Mesenchymal stem cell (in vitro differentiated cells and primary cell): Measurements from ENCODE around the gene SPATA32.

Source experiments
- DNase-seq: peaks from one replicate; pipeline ENCODE4 v3.0.0-alpha.2; 2013
- H2AFZ ChIP-seq: one replicate; pipeline ENCODE4 v1.6.1; 2013; ENCODE audit warnings: low read depth, mild to moderate bottlenecking, control low read depth, inconsistent platforms, low read length, moderate library complexity
- H2AK5ac ChIP-seq: 2 replicates; pipeline ENCODE4 v1.6.1; 2013; ENCODE audit warnings: low read length, moderate library complexity, mild to moderate bottlenecking, inconsistent platforms; ENCODE audit not compliant: severe bottlenecking
- H2BK120ac ChIP-seq: one replicate; pipeline ENCODE4 v1.6.1; 2013; ENCODE audit warnings: low read depth, mild to moderate bottlenecking, inconsistent platforms, low read length, moderate library complexity
- H2BK12ac ChIP-seq, 2 experiments: one replicate each; pipeline ENCODE4 v1.6.1; 2013; ENCODE audit warnings: inconsistent platforms in 2 of 2, low read length in 2 of 2, mild to moderate bottlenecking in 2 of 2, moderate library complexity in 2 of 2, control low read depth in 1 of 2
- H2BK15ac ChIP-seq: one replicate; pipeline ENCODE4 v1.6.1; 2013; ENCODE audit warnings: mild to moderate bottlenecking, low read depth, inconsistent platforms; ENCODE audit not compliant: poor library complexity, severe bottlenecking
- H2BK5ac ChIP-seq: 2 replicates; pipeline ENCODE4 v1.6.1; 2013; ENCODE audit warnings: low read depth, mild to moderate bottlenecking, low read length, control low read depth, inconsistent platforms; ENCODE audit not compliant: poor library complexity, severe bottlenecking
- H3K14ac ChIP-seq, 2 experiments: one replicate each; pipeline ENCODE4 v1.6.1; 2013; ENCODE audit warnings: inconsistent platforms in 2 of 2, low read length in 2 of 2, control low read depth in 1 of 2, mild to moderate bottlenecking in 1 of 2, moderate library complexity in 1 of 2
- H3K18ac ChIP-seq, 2 experiments: one replicate each; pipeline ENCODE4 v1.6.1; 2013; ENCODE audit warnings: inconsistent platforms in 2 of 2, low read length in 2 of 2, control low read depth in 1 of 2, low read depth in 1 of 2, mild to moderate bottlenecking in 1 of 2
- H3K23ac ChIP-seq, 2 experiments: one replicate each; pipeline ENCODE4 v1.6.1; 2013; ENCODE audit warnings: inconsistent platforms in 2 of 2, low read length in 2 of 2, mild to moderate bottlenecking in 2 of 2, moderate library complexity in 2 of 2, control low read depth in 1 of 2
- H3K27ac ChIP-seq: 2 replicates; pipeline ENCODE4 v1.5.1; 2013; ENCODE audit warnings: mild to moderate bottlenecking, moderate library complexity, low read length, control low read depth, inconsistent platforms; ENCODE audit not compliant: poor library complexity, severe bottlenecking
- H3K27me3 ChIP-seq, 2 experiments: 2 replicates each; pipeline versions ENCODE4 v1.6.1 to v1.7.0; 2013; ENCODE audit warnings: low read length in 2 of 2, mild to moderate bottlenecking in 2 of 2, moderate library complexity in 2 of 2, control low read depth in 1 of 2, inconsistent platforms in 1 of 2; ENCODE audit not compliant: control insufficient read depth in 1 of 2, insufficient read depth in 1 of 2
- H3K36me3 ChIP-seq, 2 experiments: 2 replicates each; pipeline versions ENCODE4 v1.6.1 to v1.7.0; 2013; ENCODE audit warnings: low read length in 2 of 2, control low read depth in 1 of 2, inconsistent platforms in 1 of 2, low read depth in 1 of 2, mild to moderate bottlenecking in 1 of 2; ENCODE audit not compliant: insufficient read depth in 2 of 2, control insufficient read depth in 1 of 2
- H3K4ac ChIP-seq, 2 experiments: one replicate each; pipeline ENCODE4 v1.6.1; 2013; ENCODE audit warnings: inconsistent platforms in 2 of 2, low read length in 2 of 2, mild to moderate bottlenecking in 2 of 2, moderate library complexity in 2 of 2, control low read depth in 1 of 2, low read depth in 1 of 2
- H3K4me1 ChIP-seq: 2 replicates; pipeline ENCODE4 v1.6.1; 2013; ENCODE audit warnings: low read depth, low read length, control low read depth; ENCODE audit not compliant: control insufficient read depth, insufficient read depth
- H3K4me2 ChIP-seq: 2 replicates; pipeline ENCODE4 v1.6.1; 2013; ENCODE audit warnings: low read length, mild to moderate bottlenecking, inconsistent platforms; ENCODE audit not compliant: poor library complexity, severe bottlenecking
- H3K4me3 ChIP-seq, 2 experiments: 2 replicates each; pipeline versions ENCODE4 v1.5.1 to v1.7.0; 2013; ENCODE audit warnings: low read length in 2 of 2, mild to moderate bottlenecking in 2 of 2, control low read depth in 1 of 2, low read depth in 1 of 2; ENCODE audit not compliant: insufficient read depth in 1 of 2
- H3K79me1 ChIP-seq: replicated peaks from 2 replicates; pipeline ENCODE4 v1.6.1; 2013; ENCODE audit warnings: mild to moderate bottlenecking, control low read depth, low read length, inconsistent platforms; ENCODE audit not compliant: poor library complexity, severe bottlenecking
- H3K9ac ChIP-seq: 2 replicates; pipeline ENCODE4 v1.7.0; 2013; ENCODE audit warnings: mild to moderate bottlenecking, low read length, moderate library complexity
- H3K9me3 ChIP-seq: 2 replicates; pipeline ENCODE4 v1.7.0; 2013; ENCODE audit warnings: mild to moderate bottlenecking, low read length; ENCODE audit not compliant: control insufficient read depth
- H4K8ac ChIP-seq: one replicate; pipeline ENCODE4 v1.6.1; 2013; ENCODE audit warnings: inconsistent platforms, mild to moderate bottlenecking, low read length, moderate library complexity
- H4K91ac ChIP-seq: one replicate; pipeline ENCODE4 v1.6.1; 2013; ENCODE audit warnings: mild to moderate bottlenecking, low read length, inconsistent platforms
- WGBS: methylation state at CpG from one replicate; pipeline ENCODE4 v1.1.7; 2013; ENCODE audit warnings: mixed read lengths; 5-methylcytosine and 5-hydroxymethylcytosine counted together

Gene SPATA32

DNA sequence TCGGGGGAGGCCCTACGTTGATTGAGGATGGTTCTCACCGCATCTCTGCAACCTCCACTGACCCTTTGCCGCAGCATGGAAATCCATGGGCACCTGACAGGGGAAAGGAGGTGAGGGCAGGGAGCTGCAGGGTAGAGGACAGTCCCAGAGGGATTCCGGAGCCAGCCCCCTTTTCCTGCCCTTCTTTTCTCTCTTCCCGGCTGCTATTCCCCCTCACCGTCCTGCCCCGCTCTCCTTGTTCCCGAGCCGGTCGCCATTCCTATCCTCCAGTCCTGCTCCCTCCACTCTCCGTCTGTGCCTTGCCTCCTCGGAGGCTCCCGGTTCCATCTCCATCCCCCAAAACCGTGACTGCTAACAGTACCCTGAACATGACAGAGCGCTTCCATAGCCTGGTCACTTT is 4.8 kb downstream of the SPATA32 start:
- DNase-seq, result no peak
- WGBS, result 68% methylated on average over 16 of the region's 16 CpGs
- H2BK12ac ChIP-seq, result no peak overlapping the region
- H2BK15ac ChIP-seq, result no peak overlapping the region
- H3K14ac ChIP-seq, result no peak overlapping the region
- no peak overlapping the region for H2BK120ac ChIP-seq
- no peak overlapping the region for H2AFZ ChIP-seq
- no peak overlapping the region for H3K23ac ChIP-seq
- no peak overlapping the region for H3K4me3 ChIP-seq
- no peak overlapping the region for H2BK5ac ChIP-seq
- peaks cover 0 to 19% of the 10 kb centered on the region in 2 experiments for H3K36me3 ChIP-seq
- H3K18ac ChIP-seq, result no peak overlapping the region
- no peak overlapping the region for H3K4me2 ChIP-seq
- no peak overlapping the region for H3K4ac ChIP-seq
- H3K79me1 ChIP-seq, result peaks cover 1% of the 10 kb centered on the region
- H3K9me3 ChIP-seq, result no peaks in the 10 kb centered on the region
- peaks cover 11% of the 10 kb centered on the region for H3K4me1 ChIP-seq
- H3K9ac ChIP-seq, result no peak overlapping the region
- H2AK5ac ChIP-seq, result no peak overlapping the region
- H4K91ac ChIP-seq, result no peak overlapping the region
- peaks cover 0 to 79% of the 10 kb centered on the region in 2 experiments for H3K27me3 ChIP-seq
- H3K27ac ChIP-seq, result no peak overlapping the region
- no peak overlapping the region for H4K8ac ChIP-seq

DNA sequence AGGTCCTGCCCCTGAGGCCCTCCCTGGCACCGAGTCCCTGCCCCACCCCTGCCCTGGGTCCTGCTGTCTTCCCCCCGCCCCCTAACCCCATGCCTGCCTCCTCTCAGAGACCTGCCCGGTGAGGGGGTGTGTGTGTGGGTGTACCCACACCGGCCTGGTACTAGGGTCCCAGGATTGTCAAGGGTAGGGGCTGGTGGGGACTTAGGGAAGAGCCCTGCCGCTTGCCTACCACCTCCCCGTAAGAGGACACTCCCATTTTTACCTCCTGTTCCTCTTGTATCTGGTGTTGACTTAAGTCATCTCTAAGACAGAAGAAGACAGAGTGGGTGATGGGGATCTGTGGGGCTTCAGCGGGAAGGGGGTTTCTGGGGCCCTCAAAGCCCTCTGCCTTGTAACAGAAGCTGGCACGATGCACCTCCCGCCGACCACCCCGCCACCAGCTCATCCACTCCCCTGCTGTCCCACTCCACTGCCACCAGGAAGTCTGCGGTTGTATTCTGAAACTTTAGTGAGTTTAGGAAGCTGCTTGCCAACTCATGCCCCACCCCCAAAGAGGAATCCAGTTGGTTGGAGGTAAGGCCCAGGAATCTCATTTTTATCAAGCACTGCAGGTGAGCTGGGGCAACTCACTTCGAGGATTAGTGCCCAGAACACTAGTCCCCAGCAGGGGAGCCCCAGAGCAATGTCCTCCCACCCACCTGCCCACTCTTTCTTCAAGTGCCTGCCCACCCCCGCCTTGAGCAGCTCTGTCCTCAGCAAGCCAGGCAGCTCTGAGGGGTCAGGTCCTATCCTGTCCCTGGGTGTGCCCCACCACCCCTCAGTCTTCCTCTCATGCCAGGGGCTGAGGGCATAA is 5.6 kb downstream of the SPATA32 start:
- H2BK15ac ChIP-seq, result no peak overlapping the region
- no peak overlapping the region for H2BK12ac ChIP-seq
- peaks cover 4% of the 10 kb centered on the region for H3K4me1 ChIP-seq
- no peak overlapping the region for H2AK5ac ChIP-seq
- no peak overlapping the region for H2BK5ac ChIP-seq
- H3K23ac ChIP-seq, result no peak overlapping the region
- no peak overlapping the region for H2AFZ ChIP-seq
- no peak overlapping the region for H3K14ac ChIP-seq
- no peak overlapping the region for H3K4ac ChIP-seq
- no peaks in the 10 kb centered on the region for H3K9me3 ChIP-seq
- 71% methylated on average over 8 of the region's 14 CpGs for WGBS
- no peak overlapping the region for H2BK120ac ChIP-seq
- no peak overlapping the region for H3K9ac ChIP-seq
- H3K18ac ChIP-seq, result no peak overlapping the region
- no peak overlapping the region for H3K4me2 ChIP-seq
- no peak for DNase-seq
- H4K8ac ChIP-seq, result no peak overlapping the region
- H3K36me3 ChIP-seq, result peaks cover 0 to 12% of the 10 kb centered on the region in 2 experiments
- H3K27ac ChIP-seq, result no peak overlapping the region
- no peak overlapping the region for H4K91ac ChIP-seq
- H3K79me1 ChIP-seq, result peaks cover 1% of the 10 kb centered on the region
- H3K27me3 ChIP-seq, result peaks cover 0 to 79% of the 10 kb centered on the region in 2 experiments
- H3K4me3 ChIP-seq, result no peak overlapping the region

DNA sequence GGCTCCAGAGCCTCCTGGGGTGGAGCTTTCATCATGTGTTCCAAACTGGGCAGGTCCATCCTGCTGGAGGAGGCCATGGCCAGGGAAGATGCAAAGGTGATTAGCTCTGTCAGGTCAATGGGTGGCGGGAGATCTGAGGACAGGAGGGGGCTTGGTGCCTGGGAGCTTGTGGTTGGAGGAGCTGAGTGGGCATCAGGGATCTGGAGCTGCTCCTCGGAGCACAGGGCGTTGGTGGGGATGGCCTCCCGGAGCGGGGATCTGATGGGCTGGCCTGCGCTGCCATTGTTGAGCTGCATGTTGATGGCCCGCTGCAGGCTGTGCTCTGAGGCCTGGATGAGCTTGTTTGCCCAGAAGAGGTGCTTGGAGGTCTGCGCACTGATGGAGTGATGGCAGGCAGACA is 6.5 kb downstream of the SPATA32 start:
- no peak overlapping the region for H3K9ac ChIP-seq
- H2BK12ac ChIP-seq, result no peak overlapping the region
- no peak overlapping the region for H2AFZ ChIP-seq
- no peak overlapping the region for H4K91ac ChIP-seq
- H2BK15ac ChIP-seq, result no peak overlapping the region
- H3K23ac ChIP-seq, result no peak overlapping the region
- WGBS, result 91% methylated on average over 8 of the region's 8 CpGs
- H3K18ac ChIP-seq, result no peak overlapping the region
- no peaks in the 10 kb centered on the region for H3K79me1 ChIP-seq
- no peak overlapping the region for H4K8ac ChIP-seq
- peaks cover 0 to 69% of the 10 kb centered on the region in 2 experiments for H3K27me3 ChIP-seq
- H2BK5ac ChIP-seq, result no peak overlapping the region
- no peak overlapping the region for H3K27ac ChIP-seq
- H3K9me3 ChIP-seq, result no peaks in the 10 kb centered on the region
- DNase-seq, result no peak
- H2AK5ac ChIP-seq, result no peak overlapping the region
- H3K4ac ChIP-seq, result no peak overlapping the region
- H2BK120ac ChIP-seq, result no peak overlapping the region
- H3K14ac ChIP-seq, result no peak overlapping the region
- peaks cover 3% of the 10 kb centered on the region for H3K4me1 ChIP-seq
- peaks cover 0 to 15% of the 10 kb centered on the region in 2 experiments for H3K36me3 ChIP-seq
- H3K4me2 ChIP-seq, result no peak overlapping the region
- H3K4me3 ChIP-seq, result no peak overlapping the region

DNA sequence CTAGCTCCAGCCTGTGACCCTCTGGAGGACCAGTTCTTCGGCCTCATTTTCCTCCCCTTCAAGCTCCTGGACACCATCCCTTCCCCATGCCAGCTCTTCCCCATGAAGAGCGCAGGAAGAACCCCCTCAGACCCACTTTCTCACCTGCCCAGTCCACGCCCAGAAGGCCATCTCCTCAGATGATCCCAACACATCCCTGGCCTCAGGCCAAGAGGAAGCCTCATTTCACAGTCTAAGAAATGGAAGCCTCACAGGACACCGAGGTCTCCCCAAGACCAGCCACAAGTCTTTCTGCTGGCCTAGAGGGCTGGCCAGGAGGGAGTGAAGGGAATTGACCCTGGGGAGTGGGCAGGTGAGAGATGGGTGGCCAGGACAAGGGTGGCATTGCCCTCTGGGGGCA is 8.0 kb downstream of the SPATA32 start:
- Histone ChIP-seq H2AFZ (no peak overlapping the region), H2AK5ac (no peak overlapping the region), H3K36me3 (peaks cover 0 to 14% of the 10 kb centered on the region in 2 experiments), H3K14ac (no peak overlapping the region), H2BK12ac (no peak overlapping the region), H3K27ac (no peak overlapping the region), H3K4me3 (no peak overlapping the region), H3K18ac (no peak overlapping the region), H3K9ac (no peak overlapping the region), H3K23ac (no peak overlapping the region), H2BK120ac (no peak overlapping the region), H3K4ac (no peak overlapping the region), H2BK5ac (no peak overlapping the region), H3K4me1 (peaks cover 4% of the 10 kb centered on the region), H3K9me3 (no peaks in the 10 kb centered on the region), H3K79me1 (peaks cover 4% of the 10 kb centered on the region), H3K4me2 (no peak overlapping the region), H2BK15ac (no peak overlapping the region), H4K8ac (no peak overlapping the region), H4K91ac (no peak overlapping the region), H3K27me3 (peaks cover 0 to 57% of the 10 kb centered on the region in 2 experiments)
- 96% methylated on average over 4 of the region's 4 CpGs for WGBS
- DNase-seq, result no peak
